Measurements from ENCODE around the gene TSKS.

Gene TSKS

GRCh38 chr19:49775742-49776370 is 12.8 kb upstream of the TSKS start:
- Histone ChIP-seq H3K36me3 (ENCODE audit: insufficient read depth, low read length) (peaks cover 17% of the 10 kb centered on the region), H3K4me2 (ENCODE audit: low read length) (no peak overlapping the region), H3K4me1 (ENCODE audit: control insufficient read depth, insufficient read depth, low read length) (no peaks in the 10 kb centered on the region), H3K27me3 (ENCODE audit: control insufficient read depth, insufficient read depth, low read length) (no peaks in the 10 kb centered on the region), H3K9ac (ENCODE audit: low read depth, low read length) (no peak overlapping the region), H3K9me3 (replicated peaks; ENCODE audit: low read length) (no peaks in the 10 kb centered on the region), H3K4me3 (ENCODE audit: low read length) (no peak overlapping the region)

- H3K4me3 ChIP-seq (ENCODE audit: low read length), result no peak overlapping the region
- H3K27me3 ChIP-seq (ENCODE audit: control insufficient read depth, insufficient read depth, low read length), result no peaks in the 10 kb centered on the region
- H3K4me1 ChIP-seq (ENCODE audit: control insufficient read depth, insufficient read depth, low read length), result no peaks in the 10 kb centered on the region
- H3K4me2 ChIP-seq (ENCODE audit: low read length), result no peak overlapping the region
- peaks cover 13% of the 10 kb centered on the region for H3K36me3 ChIP-seq (ENCODE audit: insufficient read depth, low read length)
- H3K9me3 ChIP-seq (replicated peaks; ENCODE audit: low read length), result no peaks in the 10 kb centered on the region
- H3K9ac ChIP-seq (ENCODE audit: low read depth, low read length), result no peak overlapping the region
Measured at GRCh38 chr19:49774969-49775368, 11.9 kb upstream of the TSKS start.

- Histone ChIP-seq H3K4me3 (ENCODE audit: low read length) (no peak overlapping the region), H3K9me3 (replicated peaks; ENCODE audit: low read length) (no peaks in the 10 kb centered on the region), H3K27me3 (ENCODE audit: control insufficient read depth, insufficient read depth, low read length) (no peaks in the 10 kb centered on the region), H3K36me3 (ENCODE audit: insufficient read depth, low read length) (peaks cover 11% of the 10 kb centered on the region), H3K9ac (ENCODE audit: low read depth, low read length) (no peak overlapping the region), H3K4me2 (ENCODE audit: low read length) (no peak overlapping the region), H3K4me1 (ENCODE audit: control insufficient read depth, insufficient read depth, low read length) (peaks cover 3% of the 10 kb centered on the region)
Measured at GRCh38 chr19:49773663-49774350, 10.7 kb upstream of the TSKS start.

- H3K9ac ChIP-seq (ENCODE audit: low read depth, low read length), result no peak overlapping the region
- H3K36me3 ChIP-seq (ENCODE audit: insufficient read depth, low read length), result peaks cover 11% of the 10 kb centered on the region
- H3K4me2 ChIP-seq (ENCODE audit: low read length), result no peak overlapping the region
- no peak overlapping the region for H3K4me3 ChIP-seq (ENCODE audit: low read length)
- H3K9me3 ChIP-seq (replicated peaks; ENCODE audit: low read length), result no peaks in the 10 kb centered on the region
- H3K27me3 ChIP-seq (ENCODE audit: control insufficient read depth, insufficient read depth, low read length), result no peaks in the 10 kb centered on the region
- peaks cover 12% of the 10 kb centered on the region for H3K4me1 ChIP-seq (ENCODE audit: control insufficient read depth, insufficient read depth, low read length)
Measured at GRCh38 chr19:49772850-49773432, 9.8 kb upstream of the TSKS start.

- Histone ChIP-seq H3K4me3 (ENCODE audit: low read length) (no peak overlapping the region), H3K9ac (ENCODE audit: low read depth, low read length) (no peak overlapping the region), H3K4me1 (ENCODE audit: control insufficient read depth, insufficient read depth, low read length) (peaks cover 14% of the 10 kb centered on the region)
Measured at GRCh38 chr19:49771674-49772139, 8.6 kb upstream of the TSKS start.

GRCh38 chr19:49770529-49770928 is 7.4 kb upstream of the TSKS start:
- Histone ChIP-seq H3K4me2 (ENCODE audit: low read length) (no peak overlapping the region), H3K36me3 (ENCODE audit: insufficient read depth, low read length) (peaks cover 5% of the 10 kb centered on the region), H3K4me1 (ENCODE audit: control insufficient read depth, insufficient read depth, low read length) (peaks cover 20% of the 10 kb centered on the region), H3K9ac (ENCODE audit: low read depth, low read length) (no peak overlapping the region), H3K4me3 (ENCODE audit: low read length) (no peak overlapping the region), H3K27me3 (ENCODE audit: control insufficient read depth, insufficient read depth, low read length) (no peaks in the 10 kb centered on the region), H3K9me3 (replicated peaks; ENCODE audit: low read length) (no peaks in the 10 kb centered on the region)

More at GRCh38 chr19:49771674-49772139, 8.6 kb upstream of the TSKS start:
- H3K27me3 ChIP-seq (ENCODE audit: control insufficient read depth, insufficient read depth, low read length), result no peaks in the 10 kb centered on the region
- peaks cover 11% of the 10 kb centered on the region for H3K36me3 ChIP-seq (ENCODE audit: insufficient read depth, low read length)
- H3K9me3 ChIP-seq (replicated peaks; ENCODE audit: low read length), result no peaks in the 10 kb centered on the region
- H3K4me2 ChIP-seq (ENCODE audit: low read length), result no peak overlapping the region

- H3K4me1 ChIP-seq (ENCODE audit: control insufficient read depth, insufficient read depth, low read length), result peaks cover 22% of the 10 kb centered on the region
- no peaks in the 10 kb centered on the region for H3K9me3 ChIP-seq (replicated peaks; ENCODE audit: low read length)
- H3K9ac ChIP-seq (ENCODE audit: low read depth, low read length), result peak overlapping the region; percentile 93
- H3K4me2 ChIP-seq (ENCODE audit: low read length), result peak overlapping the region; percentile 88
- peaks cover under 1% of the 10 kb centered on the region for H3K36me3 ChIP-seq (ENCODE audit: insufficient read depth, low read length)
- H3K4me3 ChIP-seq (ENCODE audit: low read length), result peak overlapping the region; percentile 81
- no peaks in the 10 kb centered on the region for H3K27me3 ChIP-seq (ENCODE audit: control insufficient read depth, insufficient read depth, low read length)
Measured at GRCh38 chr19:49767967-49768581, 5.0 kb upstream of the TSKS start.

- Histone ChIP-seq H3K27me3 (ENCODE audit: control insufficient read depth, insufficient read depth, low read length) (no peaks in the 10 kb centered on the region), H3K36me3 (ENCODE audit: insufficient read depth, low read length) (no peaks in the 10 kb centered on the region), H3K9ac (ENCODE audit: low read depth, low read length) (peak overlapping the region; percentile 93), H3K4me2 (ENCODE audit: low read length) (peak overlapping the region; percentile 88), H3K4me1 (ENCODE audit: control insufficient read depth, insufficient read depth, low read length) (peaks cover 22% of the 10 kb centered on the region), H3K4me3 (ENCODE audit: low read length) (peak overlapping the region; percentile 81), H3K9me3 (replicated peaks; ENCODE audit: low read length) (no peaks in the 10 kb centered on the region)
Measured at GRCh38 chr19:49767381-49767780, 4.3 kb upstream of the TSKS start.

- peak within 1 kb of the TSS; percentile 81 for H3K4me3 ChIP-seq (ENCODE audit: low read length)
- H3K9ac ChIP-seq (ENCODE audit: low read depth, low read length), result peak within 1 kb of the TSS; percentile 93
- H3K36me3 ChIP-seq (ENCODE audit: insufficient read depth, low read length), result no peaks in the 10 kb centered on the region
- H3K27me3 ChIP-seq (ENCODE audit: control insufficient read depth, insufficient read depth, low read length), result no peaks in the 10 kb centered on the region
- H3K4me1 ChIP-seq (ENCODE audit: control insufficient read depth, insufficient read depth, low read length), result peaks cover 22% of the 10 kb centered on the region
- no peaks in the 10 kb centered on the region for H3K9me3 ChIP-seq (replicated peaks; ENCODE audit: low read length)
- peak within 1 kb of the TSS; percentile 88 for H3K4me2 ChIP-seq (ENCODE audit: low read length)
Measured at GRCh38 chr19:49766930-49767299, 3.8 kb upstream of the TSKS start, which contains the start of gene AP2A1. TSS of gene AP2A1 (plus strand) at chr19:49767001. CDS start at chr19:49767134, 133 bp downstream.

GRCh38 chr19:49766007-49766929 is 3.2 kb upstream of the TSKS start:
- no peaks in the 10 kb centered on the region for H3K9me3 ChIP-seq (replicated peaks; ENCODE audit: low read length)
- H3K4me3 ChIP-seq (ENCODE audit: low read length), result peak overlapping the region; percentile 67
- H3K36me3 ChIP-seq (ENCODE audit: insufficient read depth, low read length), result no peaks in the 10 kb centered on the region
- no peaks in the 10 kb centered on the region for H3K27me3 ChIP-seq (ENCODE audit: control insufficient read depth, insufficient read depth, low read length)
- peak overlapping the region; percentile 80 for H3K4me2 ChIP-seq (ENCODE audit: low read length)
- H3K9ac ChIP-seq (ENCODE audit: low read depth, low read length), result peak overlapping the region; percentile 75
- peaks cover 27% of the 10 kb centered on the region for H3K4me1 ChIP-seq (ENCODE audit: control insufficient read depth, insufficient read depth, low read length)

All from skeletal muscle satellite cell (primary cell).